Osteocyte (in vitro differentiated cells): ENCODE measurements around the gene NCAM2. TPM values are rescaled to one million over a fixed set of nuclear protein-coding genes. Genes with fewer than 3 reads are reported as not detected.

Experiments
- DNase-seq: peaks from one replicate; pipeline ENCODE4 v3.0.0; 2021; ENCODE audit warnings: mixed read lengths; ENCODE audit not compliant: unreplicated experiment; ENCODE audit errors: extremely low spot score
- H3K27ac Mint-ChIP-seq: one replicate; pipeline ENCODE4 v1.8.0; 2021; ENCODE audit warnings: mild to moderate bottlenecking, mixed read lengths; ENCODE audit not compliant: unreplicated experiment
- H3K27me3 Mint-ChIP-seq: one replicate; pipeline ENCODE4 v1.8.0; 2021; ENCODE audit warnings: mixed read lengths; ENCODE audit not compliant: unreplicated experiment
- H3K36me3 Mint-ChIP-seq: one replicate; pipeline ENCODE4 v1.8.0; 2021; ENCODE audit warnings: mixed read lengths; ENCODE audit not compliant: unreplicated experiment
- H3K4me1 Mint-ChIP-seq: one replicate; pipeline ENCODE4 v1.8.0; 2021; ENCODE audit warnings: mixed read lengths; ENCODE audit not compliant: unreplicated experiment
- H3K4me3 Mint-ChIP-seq: one replicate; pipeline ENCODE4 v1.8.0; 2021; ENCODE audit warnings: mild to moderate bottlenecking, moderate library complexity, mixed read lengths; ENCODE audit not compliant: unreplicated experiment
- H3K9me3 Mint-ChIP-seq: one replicate; pipeline ENCODE4 v1.8.0; 2021; ENCODE audit warnings: mixed read lengths; ENCODE audit not compliant: unreplicated experiment
- total RNA-seq: library from RNA; stranded (reverse); gene quantifications from 2 replicates; pipeline ENCODE4 v1.2.1, GENCODE V29; 2021
- TF ChIP-seq, protein P1 (sequence below): fragments of 200-600 bp; sonication (generic); IDR thresholded peaks from 2 replicates; pipeline ENCODE4 v1.5.0; 2021; ENCODE audit warnings: antibody characterized with exemption, mild to moderate bottlenecking, moderate library complexity

NCAM2 gene
- total RNA-seq, 1 donor from 2014 or later = 121 TPM

DNA sequence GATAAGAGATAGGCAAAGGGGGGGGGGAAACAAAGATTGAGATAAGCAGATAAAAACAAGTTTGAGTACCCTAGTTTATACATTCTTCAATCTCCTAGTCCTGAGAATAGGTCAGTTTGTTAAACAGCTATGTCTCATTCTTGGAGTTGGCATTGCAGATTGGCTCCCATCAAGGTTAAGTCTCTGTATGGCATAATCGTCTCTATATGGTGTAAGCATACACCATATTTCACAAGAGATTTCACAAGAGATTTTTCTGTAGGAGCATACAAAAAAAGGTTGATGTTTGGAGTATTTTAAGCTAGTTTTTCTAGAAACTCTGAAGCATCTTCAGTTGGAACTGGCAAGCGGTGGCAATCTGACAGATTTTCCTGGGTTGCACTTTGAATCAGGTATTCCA lies 35.8 kb downstream of the NCAM2 start:
- H3K4me1 Mint-ChIP-seq = peaks cover 7% of the 10 kb centered on the region

GRCh38 chr21:21039624-21040170 lies 41.5 kb downstream of the NCAM2 start:
- Mint-ChIP-seq H3K9me3 (no peaks in the 10 kb centered on the region), H3K4me3 (no peak overlapping the region), H3K27me3 (no peaks in the 10 kb centered on the region), H3K36me3 (peaks cover 4% of the 10 kb centered on the region), H3K27ac (no peak overlapping the region), H3K4me1 (peaks cover 7% of the 10 kb centered on the region)
- DNase-seq = no peak
- TF ChIP-seq, protein P1, sequence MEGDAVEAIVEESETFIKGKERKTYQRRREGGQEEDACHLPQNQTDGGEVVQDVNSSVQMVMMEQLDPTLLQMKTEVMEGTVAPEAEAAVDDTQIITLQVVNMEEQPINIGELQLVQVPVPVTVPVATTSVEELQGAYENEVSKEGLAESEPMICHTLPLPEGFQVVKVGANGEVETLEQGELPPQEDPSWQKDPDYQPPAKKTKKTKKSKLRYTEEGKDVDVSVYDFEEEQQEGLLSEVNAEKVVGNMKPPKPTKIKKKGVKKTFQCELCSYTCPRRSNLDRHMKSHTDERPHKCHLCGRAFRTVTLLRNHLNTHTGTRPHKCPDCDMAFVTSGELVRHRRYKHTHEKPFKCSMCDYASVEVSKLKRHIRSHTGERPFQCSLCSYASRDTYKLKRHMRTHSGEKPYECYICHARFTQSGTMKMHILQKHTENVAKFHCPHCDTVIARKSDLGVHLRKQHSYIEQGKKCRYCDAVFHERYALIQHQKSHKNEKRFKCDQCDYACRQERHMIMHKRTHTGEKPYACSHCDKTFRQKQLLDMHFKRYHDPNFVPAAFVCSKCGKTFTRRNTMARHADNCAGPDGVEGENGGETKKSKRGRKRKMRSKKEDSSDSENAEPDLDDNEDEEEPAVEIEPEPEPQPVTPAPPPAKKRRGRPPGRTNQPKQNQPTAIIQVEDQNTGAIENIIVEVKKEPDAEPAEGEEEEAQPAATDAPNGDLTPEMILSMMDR = no peak

More for the DNA sequence above, 35.8 kb downstream of the NCAM2 start:
- TF ChIP-seq, protein P1 = no peak
- Mint-ChIP-seq H3K27me3 (no peaks in the 10 kb centered on the region), H3K9me3 (no peaks in the 10 kb centered on the region), H3K4me3 (no peak overlapping the region), H3K36me3 (peaks cover 8% of the 10 kb centered on the region), H3K27ac (no peak overlapping the region)
- DNase-seq = no peak

DNA sequence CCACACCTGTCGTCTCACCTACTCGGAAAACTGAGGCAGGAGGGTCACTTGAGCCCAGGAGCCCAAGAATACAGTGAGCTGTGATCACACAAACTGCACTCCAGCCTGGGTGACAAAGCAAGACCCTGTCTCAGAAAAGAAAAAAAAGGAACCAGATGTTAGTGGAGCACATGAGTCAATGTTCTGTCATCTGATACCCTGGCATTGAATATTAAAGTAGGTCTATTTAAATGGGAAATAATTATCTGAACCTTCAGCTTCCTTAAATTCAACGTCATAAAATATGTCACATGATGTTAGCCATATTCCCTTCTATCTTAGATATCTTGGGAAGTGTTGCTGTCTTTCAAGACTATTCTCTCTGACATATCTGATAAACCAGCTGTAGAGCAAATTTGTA lies 47.3 kb downstream of the NCAM2 start:
- Mint-ChIP-seq H3K27me3 (no peaks in the 10 kb centered on the region), H3K4me3 (no peak overlapping the region), H3K9me3 (no peaks in the 10 kb centered on the region), H3K27ac (no peak overlapping the region), H3K36me3 (peaks cover 3% of the 10 kb centered on the region), H3K4me1 (peaks cover 32% of the 10 kb centered on the region)
- TF ChIP-seq, protein P1 = no peak
- DNase-seq = no peak

DNA sequence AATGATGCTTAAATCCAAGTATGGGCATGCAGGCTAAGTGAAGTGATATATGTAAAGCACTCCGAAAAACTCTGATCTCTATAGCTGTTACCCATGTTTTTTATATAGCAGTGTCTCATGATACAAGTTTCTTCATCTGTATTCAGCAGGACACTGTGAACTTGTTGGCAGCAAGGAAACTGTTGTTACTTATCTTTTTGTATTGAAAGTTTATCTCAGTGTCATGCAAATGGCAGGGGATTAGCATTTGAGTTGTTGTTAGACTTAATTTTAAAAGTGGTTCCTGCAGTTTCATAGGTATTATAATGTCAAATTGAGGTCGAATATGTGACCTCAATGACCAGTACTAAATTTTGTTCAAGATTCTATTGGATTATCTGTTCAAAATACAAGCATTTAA lies 47.9 kb downstream of the NCAM2 start:
- Mint-ChIP-seq H3K9me3 (no peaks in the 10 kb centered on the region), H3K27me3 (no peaks in the 10 kb centered on the region), H3K4me1 (peaks cover 32% of the 10 kb centered on the region), H3K4me3 (no peak overlapping the region), H3K27ac (no peak overlapping the region), H3K36me3 (peaks cover 3% of the 10 kb centered on the region)
- DNase-seq = no peak
- TF ChIP-seq, protein P1 = no peak

DNA sequence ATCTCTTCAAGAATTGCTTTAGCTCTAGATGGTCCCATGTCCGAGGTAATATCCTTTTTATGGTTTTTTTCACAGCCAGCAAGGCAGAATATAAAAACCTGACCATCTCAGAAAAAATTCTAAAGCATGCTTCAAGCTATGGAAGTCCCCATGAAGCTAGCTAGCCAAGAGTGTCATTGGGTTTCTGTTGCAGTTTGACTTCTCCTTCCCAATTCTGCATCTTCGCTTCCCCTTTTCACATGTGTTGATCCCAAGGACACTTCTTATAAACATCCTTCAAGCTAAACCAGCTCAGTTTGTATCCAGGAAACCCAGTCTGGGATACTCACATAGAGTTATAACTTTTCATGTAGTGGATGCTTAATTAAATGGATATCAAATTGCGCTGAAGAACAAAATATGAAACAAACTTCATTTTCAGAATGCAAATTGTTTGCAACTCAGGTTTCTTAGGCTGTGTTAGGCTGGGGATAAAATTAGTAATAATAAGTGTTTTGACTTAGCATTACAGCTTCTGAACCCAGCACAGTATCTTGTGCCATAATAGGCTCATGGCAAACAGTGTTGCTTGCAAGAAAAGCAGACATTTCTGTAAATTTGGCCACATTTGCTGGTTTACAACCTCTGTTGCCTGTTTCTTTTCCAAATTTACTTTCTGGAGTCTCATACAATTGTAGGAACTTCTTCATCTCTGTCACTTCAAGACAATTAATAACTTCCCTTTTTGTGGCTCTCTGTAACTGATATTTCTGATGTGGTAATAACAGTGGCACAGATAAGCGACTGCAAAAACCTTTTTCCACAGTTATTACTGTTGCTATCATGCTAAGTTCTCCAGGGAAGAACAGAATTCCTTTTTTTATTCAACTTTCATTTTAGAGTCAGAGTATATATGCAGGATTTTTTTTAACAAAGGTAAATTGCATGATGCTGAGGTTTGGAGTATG lies 53.2 kb downstream of the NCAM2 start:
- DNase-seq = no peak
- no peaks in the 10 kb centered on the region for H3K27me3 Mint-ChIP-seq
- TF ChIP-seq, protein P1 = no peak
- H3K4me3 Mint-ChIP-seq = no peak overlapping the region
- peaks cover 42% of the 10 kb centered on the region for H3K4me1 Mint-ChIP-seq
- no peak overlapping the region for H3K27ac Mint-ChIP-seq
- no peaks in the 10 kb centered on the region for H3K9me3 Mint-ChIP-seq
- no peaks in the 10 kb centered on the region for H3K36me3 Mint-ChIP-seq
